HTR-8/SVneo (cell line): Measurements from ENCODE around the gene PPP6R3.
"Not testable (repeated sequence)": the region's sequence is repeated elsewhere in the genome, so short reads cannot be mapped to it uniquely, and the experiment has no call there.

ENCODE experiments used
- DNase-seq: peaks from one replicate; pipeline ENCODE4 v3.0.0; 2011; ENCODE audit warnings: low spot score, mixed read lengths; ENCODE audit not compliant: insufficient read length
- FAIRE-seq: peaks from 2 replicates; lab custom pipeline; 2011; peaks lifted over from hg19 to GRCh38; lab: Jason Lieb, UNC

The PPP6R3 gene

GRCh38 chr11:68584097-68584496 lies 123.5 kb downstream of the PPP6R3 start:
- FAIRE-seq, result no peak
- DNase-seq, result peak; percentile 25

DNA sequence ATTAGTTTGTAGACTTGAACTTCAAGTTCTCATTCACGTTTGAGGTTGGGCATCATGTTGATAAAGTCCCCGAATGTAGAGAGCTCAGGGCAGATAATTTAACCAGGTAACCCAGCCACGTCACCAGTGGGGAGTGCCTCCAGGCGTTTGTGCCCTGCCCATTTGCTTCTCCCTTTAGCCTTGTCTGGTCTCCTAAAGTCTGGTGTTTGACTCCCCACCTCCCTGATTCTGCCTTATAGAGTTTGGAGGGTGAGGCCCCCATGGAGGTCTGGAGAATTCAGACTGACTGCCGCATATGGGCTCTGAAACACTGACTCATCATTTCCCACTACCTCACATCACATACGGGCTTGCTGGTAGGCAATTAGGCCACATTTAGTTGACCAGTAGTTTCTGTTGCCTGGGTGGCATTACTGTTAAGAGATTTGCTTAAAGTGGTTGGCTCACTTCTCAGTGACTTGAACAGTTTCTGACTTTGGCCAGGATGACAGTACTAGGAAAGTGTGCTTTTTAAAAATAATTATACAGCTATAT lies 124.5 kb downstream of the PPP6R3 start:
- FAIRE-seq, result no peak
- no peak for DNase-seq

GRCh38 chr11:68589547-68590216 lies 129.1 kb downstream of the PPP6R3 start:
- DNase-seq, result no peak

GRCh38 chr11:68591719-68592118 lies 131.2 kb downstream of the PPP6R3 start:
- no peak for DNase-seq
- no peak for FAIRE-seq

More at GRCh38 chr11:68589547-68590216, 129.1 kb downstream of the PPP6R3 start:
- FAIRE-seq, result peak; percentile 28

- DNase-seq (no peak), FAIRE-seq (no peak)
These were observed 132.9 kb downstream of the PPP6R3 start for GRCh38 chr11:68593441-68593840.

- DNase-seq (no peak), FAIRE-seq (no peak)
These were observed 133.6 kb downstream of the PPP6R3 start for GRCh38 chr11:68594123-68594522.

- DNase-seq (no peak), FAIRE-seq (peak; percentile 28)
These were observed 135.7 kb downstream of the PPP6R3 start for GRCh38 chr11:68596231-68596630.

DNA sequence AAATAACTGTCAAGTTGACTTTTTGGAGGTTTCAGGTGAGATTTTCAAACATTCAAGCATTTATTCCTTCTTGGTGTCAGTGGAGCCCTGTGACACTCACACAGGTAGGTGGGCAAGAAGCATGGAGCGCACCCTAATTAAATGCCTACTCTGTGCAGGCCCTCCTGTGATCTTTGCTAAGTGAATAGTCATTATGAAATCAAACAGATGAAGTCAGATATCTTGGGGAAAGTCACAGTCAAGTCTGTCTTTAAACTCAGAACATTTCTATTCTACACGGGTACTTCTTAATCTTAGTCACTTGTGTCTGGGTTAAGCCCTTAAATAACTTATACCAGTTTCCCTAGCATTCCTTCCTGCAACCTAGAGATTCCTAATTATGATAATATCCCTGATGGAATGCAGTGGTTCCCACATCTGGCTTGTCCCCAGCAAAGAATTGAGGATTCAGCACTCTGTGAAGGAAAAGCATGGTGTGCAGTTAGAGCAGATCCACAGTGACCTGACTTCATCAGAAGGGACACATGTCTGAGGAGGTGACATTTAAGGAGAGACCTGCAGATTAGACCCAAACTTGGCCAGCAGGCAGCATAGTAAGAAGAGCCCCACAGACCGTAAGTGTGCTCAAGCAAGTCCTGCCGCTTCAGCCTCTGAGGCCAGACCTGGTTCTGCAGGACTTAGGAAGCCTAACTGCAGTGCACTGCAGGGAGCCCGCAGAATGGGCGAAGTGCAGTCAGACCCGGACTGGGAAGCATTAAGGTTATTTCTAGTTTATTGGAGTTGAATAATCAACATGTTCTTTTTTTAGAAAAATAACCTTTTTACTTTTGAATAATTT lies 138.5 kb downstream of the PPP6R3 start:
- FAIRE-seq, result no peak
- no peak for DNase-seq

GRCh38 chr11:68601147-68601546 lies 140.6 kb downstream of the PPP6R3 start:
- FAIRE-seq (no peak), DNase-seq (no peak)

DNA sequence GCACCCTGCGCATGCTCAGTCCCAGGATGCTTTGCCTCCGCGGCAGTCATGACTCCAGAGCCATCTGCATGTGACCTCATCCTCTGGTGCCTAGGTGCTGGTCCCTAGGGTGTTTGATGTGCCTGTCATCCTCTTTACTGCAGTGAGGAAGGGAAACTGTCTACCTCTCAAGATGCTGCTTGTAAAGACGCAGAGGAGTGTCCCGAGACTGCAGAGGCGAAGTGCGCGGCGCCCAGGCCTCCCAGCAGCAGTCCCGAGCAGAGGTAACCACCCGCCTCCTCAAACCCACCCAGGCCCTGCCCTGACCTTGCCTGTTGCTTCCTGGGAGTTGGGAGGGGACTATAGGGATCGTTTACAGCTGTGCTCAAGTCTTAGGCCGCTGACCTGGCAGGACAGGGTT lies 149.2 kb downstream of the PPP6R3 start:
- FAIRE-seq, result peak; percentile 4
- no peak for DNase-seq

GRCh38 chr11:68610452-68611116 lies 150.0 kb downstream of the PPP6R3 start:
- no peak for DNase-seq

GRCh38 chr11:68615657-68616056 lies 155.1 kb downstream of the PPP6R3 start:
- DNase-seq, result no peak
- no peak for FAIRE-seq

More at GRCh38 chr11:68610452-68611116, 150.0 kb downstream of the PPP6R3 start:
- no peak for FAIRE-seq

GRCh38 chr11:68617925-68618809 lies 157.6 kb downstream of the PPP6R3 start:
- FAIRE-seq (peak; percentile 13), DNase-seq (no peak)

DNA sequence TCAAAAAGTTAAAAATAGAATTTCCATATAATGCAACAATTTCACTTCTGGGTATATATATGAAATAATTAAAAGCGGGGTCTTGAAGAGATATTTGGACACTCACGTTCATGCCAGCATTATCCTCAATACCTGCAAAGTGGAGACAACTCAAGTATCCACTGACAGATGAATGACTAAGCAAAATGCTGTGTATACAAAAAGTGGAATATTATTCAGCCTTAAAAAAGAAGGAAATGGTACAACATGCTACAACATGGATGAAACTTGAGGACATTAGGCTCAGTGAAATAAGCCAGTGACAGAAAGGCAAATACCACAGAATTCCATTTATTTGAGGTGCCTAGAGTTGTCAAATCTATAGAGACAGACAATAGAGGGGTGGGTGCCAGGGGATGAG lies 161.3 kb downstream of the PPP6R3 start:
- no peak for DNase-seq
- no peak for FAIRE-seq

DNA sequence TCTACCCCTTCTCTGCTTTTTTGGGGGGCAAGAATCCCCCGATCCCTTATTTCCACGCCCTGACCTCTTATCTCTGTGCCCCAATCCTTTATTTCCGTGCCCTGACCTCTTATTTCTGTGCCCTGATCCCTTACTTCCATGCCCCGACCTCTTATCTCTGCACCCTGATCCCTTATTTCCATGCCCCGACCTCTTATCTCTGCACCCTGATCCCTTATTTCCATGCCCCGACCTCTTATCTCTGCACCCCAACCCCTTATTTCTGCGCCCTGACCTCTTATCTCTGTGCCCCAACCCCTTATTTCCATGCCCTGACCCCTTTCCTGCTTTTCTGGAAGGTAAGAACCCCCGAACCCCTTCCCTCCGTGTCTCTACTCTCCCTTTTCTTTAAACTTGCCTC lies 163.2 kb downstream of the PPP6R3 start:
- not testable (repeated sequence) for FAIRE-seq, DNase-seq

GRCh38 chr11:68625069-68625468 lies 164.5 kb downstream of the PPP6R3 start:
- not testable (repeated sequence) for DNase-seq, FAIRE-seq

- DNase-seq, FAIRE-seq: not testable (repeated sequence)
These were observed 165.7 kb downstream of the PPP6R3 start for GRCh38 chr11:68626236-68626635.

GRCh38 chr11:68628837-68629236 lies 168.3 kb downstream of the PPP6R3 start:
- not testable (repeated sequence) for FAIRE-seq, DNase-seq

DNA sequence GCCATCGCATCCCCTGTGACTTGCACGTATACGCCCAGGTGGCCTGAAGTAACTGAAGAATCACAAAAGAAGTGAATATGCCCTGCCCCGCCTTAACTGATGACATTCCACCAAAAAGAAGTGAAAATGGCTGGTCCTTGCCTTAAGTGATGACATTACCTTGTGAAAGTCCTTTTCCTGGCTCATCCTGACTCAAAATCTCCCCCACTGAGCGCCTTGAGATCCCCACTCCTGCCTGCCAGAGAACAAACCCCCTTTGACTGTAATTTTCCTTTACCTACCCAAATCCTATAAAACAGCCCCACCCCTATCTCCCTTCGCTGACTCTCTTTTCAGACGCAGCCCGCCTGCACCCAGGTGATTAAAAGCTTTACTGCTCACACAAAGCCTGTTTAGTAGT lies 171.8 kb downstream of the PPP6R3 start:
- DNase-seq, FAIRE-seq: not testable (repeated sequence)
